IMR-90 (cell line): ENCODE results near the gene PLXDC2. TPM values are rescaled to one million over a fixed set of nuclear protein-coding genes. Genes with fewer than 3 reads are reported as not detected.
A peak's percentile ranks its signal among the peaks of the same experiment; 100 is the strongest.

Experiments
- ATAC-seq: fragments of 200-7000 bp; cut with Tn5 transposase; 2 replicates; pipeline ENCODE4 v1.9.1; 2020; ENCODE audit warnings: low read depth, mild to moderate bottlenecking, moderate library complexity
- BruUV-seq: library from RNA; stranded (reverse); fragments of 400-500 nt; replicated peaks from 2 replicates; lab custom pipeline; 2021; lab: Mats Ljungman, UMichigan
- CTCF ChIA-PET: fragments of 300-600 bp; formaldehyde crosslinking; extraction: SDS; loops from one replicate; lab custom pipeline; 2021; ENCODE audit warnings: antibody characterized with exemption; lab: Yijun Ruan, JAX
- POLR2A ChIA-PET: fragments of 300-600 bp; sonication (Branson Sonifier 250); formaldehyde crosslinking; loops from one replicate; lab custom pipeline; 2022; ENCODE audit warnings: antibody characterized with exemption; ENCODE audit not compliant: unreplicated experiment; lab: Charles Lee
- DNase-seq: peaks from one replicate; pipeline ENCODE4 v3.0.0; 2013
- H2AFZ ChIP-seq: replicated peaks from 2 replicates; pipeline ENCODE3; 2013; ENCODE audit warnings: low read length, mild to moderate bottlenecking; ENCODE audit not compliant: poor library complexity
- H2AK5ac ChIP-seq: 2 replicates; pipeline ENCODE4 v1.6.1; 2013; ENCODE audit warnings: low read depth, low read length, inconsistent platforms
- H2AK9ac ChIP-seq: replicated peaks from 2 replicates; pipeline ENCODE3; 2013; ENCODE audit warnings: mild to moderate bottlenecking, low read depth, low read length, moderate library complexity; ENCODE audit not compliant: poor library complexity
- H2BK120ac ChIP-seq: 2 replicates; pipeline ENCODE4 v1.6.1; 2013; ENCODE audit warnings: low read depth, low read length, inconsistent platforms
- H2BK15ac ChIP-seq: 3 replicates; pipeline ENCODE4 v1.6.1; 2013; ENCODE audit warnings: low read depth, low read length, inconsistent platforms
- H2BK20ac ChIP-seq: 2 replicates; pipeline ENCODE4 v1.6.1; 2013; ENCODE audit warnings: low read depth, mild to moderate bottlenecking, inconsistent platforms, low read length, moderate library complexity
- H2BK5ac ChIP-seq: 2 replicates; pipeline ENCODE4 v1.6.1; 2013; ENCODE audit warnings: mild to moderate bottlenecking, low read depth, low read length, inconsistent platforms; ENCODE audit not compliant: poor library complexity, severe bottlenecking
- H3K14ac ChIP-seq: replicated peaks from 2 replicates; pipeline ENCODE4 v1.6.1; 2013; ENCODE audit warnings: low read depth, low read length, inconsistent platforms
- H3K18ac ChIP-seq: 2 replicates; pipeline ENCODE4 v1.6.1; 2013; ENCODE audit warnings: low read depth, low read length, control low read depth
- H3K23ac ChIP-seq: 2 replicates; pipeline ENCODE4 v1.6.1; 2013; ENCODE audit warnings: low read depth, low read length, inconsistent platforms
- H3K27ac ChIP-seq: 2 replicates; pipeline ENCODE4 v1.5.1; 2013; ENCODE audit warnings: mild to moderate bottlenecking, control low read depth, low read length; ENCODE audit not compliant: insufficient read depth
- H3K27me3 ChIP-seq: 2 replicates; pipeline ENCODE4 v1.6.1; 2013; ENCODE audit warnings: low read length; ENCODE audit not compliant: control insufficient read depth, insufficient read depth
- H3K36me3 ChIP-seq: 2 replicates; pipeline ENCODE4 v1.6.1; 2013; ENCODE audit warnings: low read length, mixed read lengths; ENCODE audit not compliant: control insufficient read depth, insufficient read depth
- H3K4ac ChIP-seq: 2 replicates; pipeline ENCODE4 v1.6.1; 2013; ENCODE audit warnings: low read depth, low read length, inconsistent platforms
- H3K4me1 ChIP-seq: 2 replicates; pipeline ENCODE4 v1.6.1; 2013; ENCODE audit warnings: low read length, mixed read lengths; ENCODE audit not compliant: control insufficient read depth, insufficient read depth
- H3K4me2 ChIP-seq: 2 replicates; pipeline ENCODE4 v1.6.1; 2013; ENCODE audit warnings: low read depth, mild to moderate bottlenecking, control low read depth, low read length, moderate library complexity
- H3K4me3 ChIP-seq: 2 replicates; pipeline ENCODE4 v1.5.1; 2013; ENCODE audit warnings: low read depth, mild to moderate bottlenecking, control low read depth, low read length, moderate library complexity; ENCODE audit not compliant: insufficient read depth
- H3K56ac ChIP-seq: 2 replicates; pipeline ENCODE4 v1.6.1; 2013; ENCODE audit warnings: low read length, inconsistent platforms; ENCODE audit not compliant: insufficient read depth; ENCODE audit errors: extremely low read depth
- H3K79me1 ChIP-seq, 2 experiments: 2 replicates each; pipeline ENCODE4 v1.6.1; 2013; ENCODE audit warnings: low read length in 2 of 2, inconsistent platforms in 1 of 2, low read depth in 1 of 2
- H3K9ac ChIP-seq: 2 replicates; pipeline ENCODE4 v1.6.1; 2013; ENCODE audit warnings: low read depth, low read length, control low read depth
- H3K9me1 ChIP-seq: 2 replicates; pipeline ENCODE4 v1.6.1; 2013; ENCODE audit warnings: low read length, inconsistent platforms; ENCODE audit not compliant: insufficient read depth
- H3K9me3 ChIP-seq: 2 replicates; pipeline ENCODE4 v1.6.1; 2013; ENCODE audit warnings: low read length; ENCODE audit not compliant: control insufficient read depth, insufficient read depth
- H4K20me1 ChIP-seq: 2 replicates; pipeline ENCODE4 v1.6.1; 2013; ENCODE audit warnings: low read length, inconsistent platforms; ENCODE audit not compliant: insufficient read depth
- H4K5ac ChIP-seq: 2 replicates; pipeline ENCODE4 v1.6.1; 2013; ENCODE audit warnings: mild to moderate bottlenecking, low read depth, low read length, control low read depth
- H4K8ac ChIP-seq, 2 experiments: 2 replicates each; pipeline ENCODE4 v1.6.1; 2013; ENCODE audit warnings: low read depth in 2 of 2, low read length in 2 of 2, control low read depth in 1 of 2, inconsistent platforms in 1 of 2
- H4K91ac ChIP-seq: 2 replicates; pipeline ENCODE4 v1.6.1; 2013; ENCODE audit warnings: low read depth, low read length, inconsistent platforms; ENCODE audit not compliant: insufficient read depth
- MAFK ChIP-seq: IDR thresholded peaks from 2 replicates; pipeline ENCODE4 v1.6.1; 2012; ENCODE audit warnings: low read depth, low read length, improper control_type of control experiment
- MXI1 ChIP-seq: IDR thresholded peaks from 2 replicates; pipeline ENCODE4 v1.6.1; 2012; ENCODE audit warnings: low read depth, mild to moderate bottlenecking, low read length, moderate library complexity, borderline replicate concordance
- WGBS, 2 experiments: methylation state at CpG; one replicate each; pipeline versions ENCODE4 v1.1.5 to v1.1.7; 2013; ENCODE audit warnings: missing lambda C conversion rate in 2 of 2; ENCODE audit not compliant: insufficient read length in 1 of 2; ENCODE audit errors: extremely low coverage in 2 of 2; 5-methylcytosine and 5-hydroxymethylcytosine counted together
- dilution Hi-C: fragments of 300-500 bp; cut with HindIII; formaldehyde crosslinking; loops from one replicate; pipeline ENCODE4 v1.14.3; 2018; ENCODE audit warnings: low sequenced_read_pairs; ENCODE audit not compliant: unreplicated experiment
- in situ Hi-C: fragments of 300-500 bp; cut with MboI; formaldehyde crosslinking; loops from 3 replicates; pipeline ENCODE4 v1.14.3; 2019; ENCODE audit warnings: low sequenced_read_pairs, inconsistent platforms, mixed read lengths
- intact Hi-C: fragments of 100-400 bp; cut with micrococcal nuclease; formaldehyde crosslinking; loops from 2 replicates; pipeline ENCODE4 v1.10.0; 2022
- polyA plus RNA-seq, 3 experiments: library from polyadenylated mRNA; depleted of rRNA; stranded (reverse); fragments of >200 nt; gene quantifications; 2 replicates each; pipeline ENCODE4 v1.2.3, GENCODE V29; 2012; ENCODE audit warnings: low replicate concordance in 1 of 3
- total RNA-seq: library from RNA; depleted of rRNA; stranded (reverse); fragments of >200 nt; gene quantifications from 2 replicates; pipeline ENCODE4 v1.2.3, GENCODE V29; 2012
- TF ChIP-seq, protein P1 (sequence below): fragments of 150-350 bp; IDR thresholded peaks from 2 replicates; pipeline ENCODE4 v1.6.1; 2016; ENCODE audit warnings: low read depth, mild to moderate bottlenecking, low read length, moderate library complexity, borderline replicate concordance

The PLXDC2 gene
- total and polyA plus RNA-seq, 2 of the 4 experiments (the other 2 are of a cell fraction) = 3.2 to 6.1 TPM

DNA sequence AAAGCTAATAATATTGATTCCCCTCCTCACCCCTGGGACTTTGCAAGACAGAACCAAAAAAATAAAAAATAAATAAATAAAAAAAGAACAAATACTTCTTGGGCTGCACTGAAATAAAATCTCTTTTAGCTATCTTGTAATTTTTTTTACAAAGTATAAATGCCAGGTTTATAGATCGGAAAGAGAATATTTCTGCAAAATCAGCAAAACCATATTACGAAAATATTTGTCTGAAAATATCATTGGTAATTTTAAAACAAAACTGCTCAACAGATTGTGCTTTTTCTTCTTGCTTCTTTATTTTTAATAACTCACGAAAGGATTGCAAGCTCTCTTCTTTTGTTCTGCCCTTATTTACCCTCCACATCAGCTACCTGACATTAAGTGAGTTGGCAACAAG lies 213.3 kb downstream of the PLXDC2 start:
- dilution Hi-C loops = no loop called here
- no peak for DNase-seq
- no CpG with 5 or more reads among the region's 3 CpGs for WGBS, 2 experiments
- Histone ChIP-seq H3K14ac (no peak overlapping the region), H4K20me1 (no peaks in the 10 kb centered on the region), H2BK120ac (no peak overlapping the region), H3K4me2 (no peak overlapping the region), H2BK5ac (no peak overlapping the region), H4K91ac (no peak overlapping the region), H3K79me1 (no peaks in the 10 kb centered on the region), H4K5ac (no peak overlapping the region), H2BK15ac (no peak overlapping the region), H3K56ac (no peak overlapping the region), H3K9ac (no peak overlapping the region), H3K9me1 (no peaks in the 10 kb centered on the region), H3K4me1 (no peaks in the 10 kb centered on the region), H3K27me3 (no peaks in the 10 kb centered on the region), H3K23ac (no peak overlapping the region), H3K27ac (no peak overlapping the region), H3K36me3 (no peaks in the 10 kb centered on the region), H3K4me3 (no peak overlapping the region), H4K8ac (no peak overlapping the region), H2AFZ (no peak overlapping the region), H3K9me3 (no peaks in the 10 kb centered on the region), H3K4ac (no peak overlapping the region), H2AK5ac (no peak overlapping the region), H2AK9ac (no peak overlapping the region), H3K18ac (no peak overlapping the region), H2BK20ac (no peak overlapping the region)
- BruUV-seq = no TSS peak
- TF ChIP-seq MXI1 (no peak), MAFK (peak; percentile 77)
- TF ChIP-seq, protein P1, sequence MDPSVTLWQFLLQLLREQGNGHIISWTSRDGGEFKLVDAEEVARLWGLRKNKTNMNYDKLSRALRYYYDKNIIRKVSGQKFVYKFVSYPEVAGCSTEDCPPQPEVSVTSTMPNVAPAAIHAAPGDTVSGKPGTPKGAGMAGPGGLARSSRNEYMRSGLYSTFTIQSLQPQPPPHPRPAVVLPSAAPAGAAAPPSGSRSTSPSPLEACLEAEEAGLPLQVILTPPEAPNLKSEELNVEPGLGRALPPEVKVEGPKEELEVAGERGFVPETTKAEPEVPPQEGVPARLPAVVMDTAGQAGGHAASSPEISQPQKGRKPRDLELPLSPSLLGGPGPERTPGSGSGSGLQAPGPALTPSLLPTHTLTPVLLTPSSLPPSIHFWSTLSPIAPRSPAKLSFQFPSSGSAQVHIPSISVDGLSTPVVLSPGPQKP = no peak
- intact Hi-C loops = no loop called here
- no peak for ATAC-seq
- ChIA-PET CTCF (no interaction called here), POLR2A (no interaction called here)
- in situ Hi-C loops = no loop called here
